Measurements from ENCODE around the gene GPR3.

DNA sequence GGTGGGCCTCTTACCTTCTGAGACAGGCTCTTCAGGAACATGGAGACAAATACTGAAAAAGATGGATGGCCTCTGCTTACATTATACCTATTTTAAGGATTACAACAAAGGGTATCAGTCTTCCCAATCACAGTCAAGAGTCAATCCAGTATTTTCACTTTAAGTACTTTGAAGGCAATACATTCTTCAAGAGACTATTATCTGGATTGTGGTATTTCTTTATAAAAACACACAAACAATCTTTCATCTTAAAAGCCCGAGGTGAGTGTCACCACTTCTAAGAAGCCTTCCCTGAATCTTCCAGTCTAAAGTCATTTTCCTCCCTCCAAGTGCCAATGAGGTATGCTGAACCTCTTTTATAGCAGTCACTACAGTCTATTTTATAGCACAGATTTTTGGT lies 52.2 kb downstream of the GPR3 start:
- TF ChIP-seq, protein P1, sequence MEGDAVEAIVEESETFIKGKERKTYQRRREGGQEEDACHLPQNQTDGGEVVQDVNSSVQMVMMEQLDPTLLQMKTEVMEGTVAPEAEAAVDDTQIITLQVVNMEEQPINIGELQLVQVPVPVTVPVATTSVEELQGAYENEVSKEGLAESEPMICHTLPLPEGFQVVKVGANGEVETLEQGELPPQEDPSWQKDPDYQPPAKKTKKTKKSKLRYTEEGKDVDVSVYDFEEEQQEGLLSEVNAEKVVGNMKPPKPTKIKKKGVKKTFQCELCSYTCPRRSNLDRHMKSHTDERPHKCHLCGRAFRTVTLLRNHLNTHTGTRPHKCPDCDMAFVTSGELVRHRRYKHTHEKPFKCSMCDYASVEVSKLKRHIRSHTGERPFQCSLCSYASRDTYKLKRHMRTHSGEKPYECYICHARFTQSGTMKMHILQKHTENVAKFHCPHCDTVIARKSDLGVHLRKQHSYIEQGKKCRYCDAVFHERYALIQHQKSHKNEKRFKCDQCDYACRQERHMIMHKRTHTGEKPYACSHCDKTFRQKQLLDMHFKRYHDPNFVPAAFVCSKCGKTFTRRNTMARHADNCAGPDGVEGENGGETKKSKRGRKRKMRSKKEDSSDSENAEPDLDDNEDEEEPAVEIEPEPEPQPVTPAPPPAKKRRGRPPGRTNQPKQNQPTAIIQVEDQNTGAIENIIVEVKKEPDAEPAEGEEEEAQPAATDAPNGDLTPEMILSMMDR (IDR thresholded peaks at IDR 0.05): no peak
- TF ChIP-seq POLR2A (IDR thresholded peaks at IDR 0.05): no peak

Measured in Peyer's patch (tissue), 4 donors.